ENCODE results near the gene DPH6.
A peak's percentile ranks its signal among the peaks of the same experiment; 100 is the strongest.

The DPH6 gene

DNA sequence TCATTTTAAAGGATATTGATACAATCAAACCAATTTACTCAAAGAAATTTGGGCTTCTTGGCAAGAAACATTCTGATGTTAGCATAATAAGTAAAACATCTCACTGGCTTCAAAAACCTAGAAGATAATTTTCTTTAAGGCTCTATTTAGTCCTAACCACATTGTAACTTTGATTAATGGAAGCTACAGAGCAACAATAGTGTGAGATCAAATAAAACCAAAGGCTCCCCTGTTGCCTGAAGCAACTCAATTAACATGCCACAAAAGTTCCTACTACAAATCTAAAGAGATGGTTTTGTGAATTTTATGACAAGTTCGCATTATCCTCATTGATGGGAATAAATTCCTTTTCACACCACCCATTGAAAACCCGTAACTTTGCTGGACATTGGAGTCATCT lies 5.9 kb downstream of the DPH6 start:
- no peak for DNase-seq

DNA sequence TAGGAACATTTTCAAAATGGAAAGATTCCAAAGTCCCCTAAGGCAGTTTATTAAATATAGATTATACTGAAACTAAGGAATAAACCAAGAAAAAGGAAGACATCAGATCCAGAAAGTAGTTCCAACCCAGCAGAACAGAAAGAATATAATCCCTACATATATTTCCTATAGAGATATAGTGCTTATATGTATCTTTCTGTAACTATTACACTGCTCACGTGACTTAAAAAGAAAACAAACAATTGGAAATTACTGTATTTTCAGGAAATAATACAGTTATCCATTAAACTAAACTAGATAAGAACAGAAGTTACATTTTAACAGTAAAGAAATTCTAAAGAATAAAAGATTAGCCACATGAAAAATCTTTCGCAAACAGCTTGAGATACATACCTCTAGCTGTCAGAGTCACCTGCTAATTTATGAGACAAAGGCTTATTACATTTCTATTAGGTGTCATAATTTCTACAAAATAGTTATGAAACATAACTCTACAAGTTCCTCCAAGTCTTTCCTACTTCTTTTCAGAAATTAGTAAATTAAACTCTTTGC lies 10.5 kb downstream of the DPH6 start:
- no peak for DNase-seq

DNA sequence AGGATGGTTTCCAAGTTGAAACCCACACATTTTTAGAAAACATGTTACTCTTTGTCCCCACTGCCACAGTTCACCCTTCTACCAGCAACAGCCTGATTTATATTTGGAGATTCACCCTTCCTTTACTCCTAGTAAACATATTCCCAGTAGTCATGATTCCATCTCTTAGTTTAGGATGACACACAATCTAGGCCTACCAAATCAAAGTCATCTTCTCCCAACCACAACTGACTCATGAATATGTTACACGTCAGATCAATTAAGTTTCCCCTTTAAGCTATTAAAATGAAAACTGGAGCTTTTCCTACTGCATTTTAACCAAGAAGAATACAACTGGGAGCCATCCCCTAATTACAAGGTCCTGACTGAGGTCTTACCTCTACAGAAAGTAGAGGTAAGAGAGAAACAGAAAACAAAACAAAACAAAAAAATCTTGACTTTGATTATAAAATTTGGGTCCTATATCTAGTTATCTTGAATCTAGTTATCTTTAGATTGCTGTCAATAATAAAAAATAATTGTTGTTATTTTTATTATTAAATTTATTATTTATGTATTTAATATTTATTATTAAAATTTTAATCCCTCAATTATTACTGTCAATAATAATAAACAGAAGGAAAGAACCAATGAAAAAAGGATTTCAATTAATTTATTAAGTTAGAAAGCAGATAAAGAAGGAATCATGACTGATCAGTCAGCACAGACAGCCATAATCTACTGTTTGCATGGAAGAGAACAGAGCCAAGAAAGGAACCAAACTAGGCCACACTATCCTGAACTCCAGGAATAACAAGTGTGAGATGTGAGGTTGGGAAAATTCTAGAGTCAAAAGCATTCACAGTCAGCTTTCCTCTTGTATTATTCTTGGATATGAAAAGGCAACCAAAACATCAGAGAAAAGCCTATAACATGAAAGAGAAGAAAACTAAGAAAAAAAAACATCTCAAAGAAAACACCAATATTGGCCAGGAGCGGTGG lies 12.5 kb downstream of the DPH6 start:
- no peak for DNase-seq

DNA sequence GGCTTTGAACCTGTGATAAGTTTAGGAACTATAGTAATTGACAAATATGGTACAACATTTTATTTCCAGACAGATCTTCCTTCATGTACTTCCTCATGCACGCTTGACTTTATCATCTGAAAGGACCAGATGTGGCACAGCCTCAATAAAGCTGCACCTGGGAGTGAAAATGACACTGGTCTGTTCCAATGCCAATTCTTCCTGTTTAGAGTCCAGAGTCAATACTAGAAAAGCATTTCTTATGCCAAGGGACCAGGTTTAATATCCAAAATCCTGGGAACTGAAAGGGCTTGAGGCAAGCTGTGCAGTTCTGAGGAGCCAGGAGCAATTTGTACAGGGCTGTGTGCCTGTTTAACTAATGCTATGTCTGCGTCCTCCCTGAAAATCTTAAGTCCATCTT lies 15.3 kb downstream of the DPH6 start:
- DNase-seq: no peak

DNA sequence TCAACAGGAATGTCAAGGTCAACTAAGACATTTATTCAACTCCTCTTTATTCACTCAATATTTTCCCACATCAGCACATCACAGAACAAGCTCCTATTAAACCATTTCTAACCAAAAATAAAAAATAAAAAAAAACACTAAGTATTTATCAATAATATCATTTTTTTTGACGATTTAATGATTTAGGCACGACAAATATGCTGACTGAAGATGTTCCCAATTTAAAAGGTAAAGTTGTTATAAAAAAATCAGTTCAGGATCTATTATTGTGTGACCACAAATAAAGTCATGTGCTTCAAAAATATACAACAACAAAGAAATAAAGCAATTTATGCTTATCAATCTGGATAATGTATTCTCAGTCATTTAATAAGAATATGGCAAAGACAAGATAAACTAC lies 16.2 kb downstream of the DPH6 start:
- no peak for DNase-seq

DNA sequence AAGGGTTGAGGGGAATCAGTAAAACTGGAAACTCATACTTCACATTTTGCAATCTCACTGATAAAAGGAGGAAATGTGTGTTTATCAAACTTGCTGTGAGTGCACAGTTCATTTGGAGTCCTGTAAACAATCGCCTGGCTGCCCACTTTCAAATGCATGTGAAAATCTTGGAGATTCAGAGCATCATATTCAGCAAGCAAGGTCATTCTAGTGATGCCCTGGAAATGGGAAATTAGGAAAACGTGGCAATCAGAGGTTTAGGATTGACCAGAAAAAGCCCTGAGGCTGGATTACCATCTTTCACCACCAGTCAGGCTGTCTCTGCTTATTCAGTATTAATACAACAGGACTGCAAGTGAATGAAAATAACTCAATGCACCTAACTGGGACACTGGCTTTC lies 23.9 kb downstream of the DPH6 start:
- no peak for DNase-seq

DNA sequence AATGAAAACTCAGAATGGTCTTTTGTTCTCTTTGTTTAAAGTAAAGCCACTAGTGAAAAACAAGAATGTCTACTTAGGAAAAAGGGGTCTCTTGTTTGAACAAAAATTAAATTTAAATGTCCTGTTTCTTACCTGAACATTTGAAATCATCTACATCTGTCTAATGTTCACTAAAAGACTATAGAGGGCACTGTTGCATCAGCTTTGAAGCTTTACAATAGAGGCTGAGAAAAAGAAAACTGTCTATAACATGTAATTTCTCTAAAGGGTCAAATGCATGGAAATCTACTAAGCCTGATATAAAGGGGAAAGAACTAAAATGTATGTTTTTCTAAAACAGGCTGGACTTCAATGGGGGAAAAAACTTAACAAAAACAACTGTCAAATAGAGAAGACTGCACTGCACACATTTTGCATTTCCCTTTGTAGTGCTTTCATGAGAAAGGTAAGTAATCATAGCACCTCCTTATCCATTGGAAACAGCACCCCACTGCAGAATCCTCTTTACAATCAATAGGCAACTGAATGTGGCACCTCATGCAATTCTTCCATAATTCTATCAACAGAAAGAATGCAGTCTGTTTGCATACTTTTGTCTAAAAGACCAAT lies 26.3 kb downstream of the DPH6 start:
- DNase-seq: peak; percentile 52

DNA sequence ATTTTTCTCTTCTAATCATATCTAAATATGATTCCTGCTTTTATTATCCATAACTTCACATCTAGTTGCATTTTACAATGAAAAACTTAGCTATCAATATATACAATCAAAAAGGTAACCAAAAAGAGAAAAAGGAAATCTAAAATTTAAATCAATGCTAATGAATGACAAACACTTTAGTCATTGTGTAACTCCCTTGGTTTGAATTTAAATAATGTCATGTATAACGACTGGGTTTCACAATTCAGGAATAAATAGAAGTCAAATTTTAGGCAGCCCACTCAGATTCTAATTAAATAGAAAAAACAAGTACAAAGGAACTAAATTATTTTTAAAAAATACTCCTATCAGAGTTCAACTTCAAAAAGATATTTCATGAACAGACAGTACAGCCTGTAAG lies 26.9 kb downstream of the DPH6 start:
- DNase-seq: no peak

DNA sequence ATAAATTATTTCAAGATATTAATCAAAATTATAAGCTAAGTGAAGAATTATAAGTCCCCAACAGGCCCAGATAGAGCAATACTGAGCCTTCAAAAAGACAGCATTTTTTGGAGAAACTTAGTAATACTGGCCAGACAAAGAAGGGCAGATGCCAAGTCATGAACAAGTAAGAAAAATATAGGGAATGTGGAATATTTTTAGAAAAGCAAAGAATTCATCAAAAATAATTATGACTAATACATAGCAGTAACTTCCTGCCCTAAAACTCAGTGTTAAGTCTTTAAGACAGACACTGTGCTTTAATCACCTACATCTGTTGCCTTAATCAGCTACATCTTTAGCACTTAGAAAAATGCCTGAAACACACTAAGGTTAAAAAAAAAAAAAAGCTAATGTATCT lies 31.2 kb downstream of the DPH6 start:
- DNase-seq: no peak

DNA sequence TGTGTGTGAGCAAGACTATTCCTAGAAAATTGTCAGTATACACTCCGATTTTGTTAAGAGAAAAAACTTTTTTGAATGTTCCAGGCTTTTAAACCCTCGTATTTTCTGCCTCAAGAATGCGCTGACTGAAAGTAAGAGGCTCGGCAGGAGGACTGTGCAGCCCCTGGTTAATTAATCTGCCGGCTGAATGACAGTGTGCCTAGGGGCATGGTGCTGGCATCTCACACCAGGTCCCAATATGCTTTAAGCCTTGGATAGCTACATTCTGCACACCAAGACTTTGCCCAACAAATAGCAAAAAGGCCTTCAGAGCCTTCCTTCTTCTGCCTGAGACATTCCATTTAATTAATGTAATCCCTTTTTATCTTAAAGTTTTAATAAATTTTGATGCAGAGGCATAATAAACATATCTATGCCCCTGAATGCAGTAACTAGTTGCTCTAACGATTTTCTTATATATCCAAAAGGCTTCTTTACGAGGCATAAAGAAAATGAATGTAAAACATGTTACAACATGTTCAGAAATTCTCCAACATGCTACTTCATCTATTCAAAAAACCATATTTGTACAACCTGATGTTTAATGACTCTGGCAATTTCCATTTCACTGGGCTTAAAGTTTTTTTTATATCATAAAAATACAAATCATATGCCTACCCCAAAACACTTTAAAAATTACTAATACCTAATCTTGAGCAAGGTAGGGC lies 37.9 kb downstream of the DPH6 start:
- DNase-seq: no peak

DNA sequence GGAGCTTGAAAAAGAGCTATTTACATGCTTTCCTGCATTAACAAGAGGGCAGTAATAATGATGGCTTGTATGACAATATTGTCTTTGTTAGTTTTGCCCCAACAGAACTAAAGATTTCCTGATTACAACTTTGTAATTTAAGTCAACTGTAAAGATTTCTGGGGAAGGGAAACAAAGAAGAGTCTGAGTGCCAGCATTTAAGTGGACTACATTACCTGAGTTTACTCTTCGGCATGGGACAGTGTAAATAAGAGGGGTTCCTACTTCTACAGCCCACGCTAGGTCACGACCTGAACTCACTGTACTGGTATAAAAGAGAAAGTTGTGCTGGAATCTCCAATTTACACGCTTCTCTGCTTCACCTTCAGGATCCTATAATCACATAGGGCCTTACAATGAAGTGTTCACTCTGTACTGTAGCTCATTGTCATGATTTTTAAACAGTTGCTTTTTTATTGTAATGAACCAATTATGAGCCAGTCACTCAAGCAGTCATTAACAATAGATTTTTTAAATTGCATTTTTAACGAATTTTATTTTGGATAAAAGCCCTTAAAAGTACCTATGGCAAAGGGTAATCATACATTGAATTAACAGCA lies 39.6 kb downstream of the DPH6 start:
- DNase-seq: no peak

DNA sequence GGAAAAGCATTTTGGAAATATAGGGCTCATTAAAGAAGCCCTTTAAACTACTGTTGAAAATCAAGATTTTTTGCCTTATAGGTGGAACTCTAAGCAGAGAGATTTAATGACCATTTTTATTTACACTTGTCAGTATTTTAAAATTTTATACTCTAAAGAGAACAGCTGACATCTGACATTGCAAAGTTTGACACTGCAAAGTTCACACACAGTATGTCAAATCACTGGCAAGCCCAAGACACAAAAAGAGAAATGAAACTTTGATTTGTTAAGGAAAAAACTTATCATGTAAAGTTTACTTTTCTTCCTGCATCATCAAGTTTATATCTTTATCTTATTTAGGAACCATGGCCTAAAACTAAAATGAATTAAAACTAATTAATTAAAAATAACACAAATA lies 40.2 kb downstream of the DPH6 start:
- no peak for DNase-seq

DNA sequence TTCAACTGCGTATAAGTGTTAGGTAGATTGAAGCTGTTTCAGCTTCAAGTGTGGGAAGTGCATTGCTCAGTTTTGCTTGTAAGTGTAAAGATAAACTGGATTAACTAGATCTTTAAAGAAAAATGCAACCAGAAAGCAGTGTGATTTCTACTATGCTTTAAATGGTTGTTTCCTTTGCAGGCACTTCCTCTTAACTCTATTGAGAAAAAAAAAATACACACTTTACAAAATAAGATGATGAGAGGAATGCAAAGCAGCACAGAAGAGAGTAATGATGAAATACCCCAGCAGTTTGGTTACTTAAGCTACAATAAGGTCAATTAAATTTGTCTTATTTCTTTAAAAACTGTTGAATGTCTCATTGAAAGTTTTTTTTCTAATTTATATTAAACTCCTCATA lies 40.8 kb downstream of the DPH6 start:
- DNase-seq: no peak

DNA sequence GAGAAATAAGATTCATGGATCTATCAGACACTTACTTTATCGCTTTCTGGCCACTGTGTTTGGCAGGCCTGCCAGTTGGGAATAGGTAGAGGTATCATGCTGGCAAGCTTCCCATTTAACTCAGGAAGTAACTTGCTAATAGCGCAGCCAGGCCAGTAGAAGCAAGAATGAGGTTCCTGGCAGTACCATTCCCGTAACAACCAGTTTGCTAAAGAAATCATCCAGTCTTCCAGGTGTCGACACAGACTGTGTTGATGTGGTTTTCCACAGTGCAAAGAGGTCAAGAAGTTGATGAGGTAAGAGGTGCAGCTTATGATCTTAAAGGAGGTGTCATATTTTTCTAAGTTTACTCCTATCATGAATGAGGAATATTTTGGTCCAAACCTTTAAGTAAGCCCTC lies 46.2 kb downstream of the DPH6 start:
- DNase-seq: no peak

DNA sequence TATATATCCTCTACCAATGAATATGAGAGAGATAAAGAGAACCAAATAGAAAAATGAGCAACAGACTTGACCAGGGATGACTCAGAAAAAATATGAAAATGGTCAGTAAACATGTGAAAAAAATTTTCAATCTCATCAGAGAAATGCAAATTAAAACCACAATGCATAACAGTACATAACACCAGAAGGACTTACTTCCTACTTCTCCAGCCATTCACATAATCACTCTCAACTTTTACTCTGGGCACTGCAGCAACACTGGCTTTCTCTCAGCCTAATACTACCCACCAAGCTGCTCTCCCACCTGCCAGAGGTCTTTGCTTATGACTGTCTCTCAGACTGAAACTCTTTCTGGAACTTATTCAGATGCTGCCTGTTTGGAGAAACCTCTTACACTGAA lies 49.4 kb downstream of the DPH6 start:
- no peak for DNase-seq

DNA sequence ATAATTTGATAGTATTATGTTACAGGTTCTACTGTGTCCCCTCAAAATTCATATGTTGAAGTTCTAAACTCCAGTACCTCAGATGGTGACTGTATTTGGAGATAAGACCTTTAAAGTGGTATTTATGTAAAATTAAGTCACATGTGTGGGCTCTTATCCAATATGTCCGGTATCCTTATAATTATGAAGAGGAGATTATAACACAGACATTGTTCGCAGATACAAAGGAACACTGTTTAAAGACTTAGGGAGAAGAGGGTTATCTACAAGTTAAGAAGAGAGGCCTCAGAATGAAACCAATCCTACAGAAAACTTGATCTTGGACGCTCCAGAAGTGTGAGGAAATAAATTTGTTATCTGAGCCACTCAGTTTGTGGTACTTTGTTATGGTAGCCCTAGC lies 50.9 kb downstream of the DPH6 start:
- no peak for DNase-seq

DNA sequence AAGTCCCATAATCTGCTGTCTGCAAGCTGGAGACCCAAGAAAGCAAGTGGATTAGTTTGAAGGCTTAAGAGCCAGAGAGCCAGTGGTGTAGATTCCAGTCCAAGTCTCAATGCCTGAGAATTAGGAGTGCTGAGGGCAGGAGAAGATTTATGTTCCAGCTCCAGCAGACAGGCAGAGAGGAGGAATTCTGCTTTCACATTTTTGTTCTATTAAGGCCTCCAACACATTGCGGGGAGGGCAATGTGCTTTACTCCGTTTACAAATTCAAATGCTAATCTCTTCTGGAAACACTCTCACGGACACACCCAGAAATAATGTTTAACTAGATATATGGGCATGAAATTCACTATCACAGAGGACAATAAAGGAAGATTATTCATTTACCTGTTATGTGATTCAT lies 54.0 kb downstream of the DPH6 start:
- DNase-seq: no peak

DNA sequence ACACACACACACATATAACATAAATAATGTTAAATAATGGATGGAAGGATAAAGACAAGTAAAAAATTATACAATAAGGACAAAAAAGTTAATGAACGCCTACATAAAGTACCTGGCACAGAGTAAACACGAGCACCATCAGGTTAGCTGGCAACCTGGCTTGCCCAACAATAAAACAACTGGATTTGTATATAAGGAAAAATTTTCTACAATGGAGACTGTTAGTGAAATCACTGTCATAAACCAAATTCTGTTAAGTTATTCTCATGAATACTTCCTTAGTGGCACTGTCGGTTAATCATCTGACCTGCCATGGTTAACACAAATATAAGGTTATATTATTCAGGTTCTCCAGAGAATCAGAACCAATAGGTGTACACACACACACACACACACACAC lies 54.8 kb downstream of the DPH6 start:
- DNase-seq: no peak

DNA sequence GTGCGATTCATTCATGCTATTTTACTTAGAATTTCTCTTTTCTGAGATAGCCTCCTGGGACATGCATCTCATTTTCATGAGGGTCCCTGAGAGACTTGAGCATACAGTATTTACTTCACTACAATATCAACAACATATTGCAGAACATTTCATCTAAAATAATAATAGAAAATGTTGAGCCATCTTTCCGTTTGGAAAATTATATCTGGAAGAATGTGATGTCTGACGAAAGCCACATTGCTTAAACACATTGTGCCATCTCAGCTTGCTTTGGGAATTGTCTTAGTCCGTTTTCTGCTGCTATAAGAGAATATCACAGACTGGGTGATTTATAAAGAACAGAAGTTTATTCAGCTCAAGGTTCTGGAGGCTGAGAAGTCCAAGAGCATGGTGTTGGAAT lies 55.5 kb downstream of the DPH6 start:
- DNase-seq: no peak

DNA sequence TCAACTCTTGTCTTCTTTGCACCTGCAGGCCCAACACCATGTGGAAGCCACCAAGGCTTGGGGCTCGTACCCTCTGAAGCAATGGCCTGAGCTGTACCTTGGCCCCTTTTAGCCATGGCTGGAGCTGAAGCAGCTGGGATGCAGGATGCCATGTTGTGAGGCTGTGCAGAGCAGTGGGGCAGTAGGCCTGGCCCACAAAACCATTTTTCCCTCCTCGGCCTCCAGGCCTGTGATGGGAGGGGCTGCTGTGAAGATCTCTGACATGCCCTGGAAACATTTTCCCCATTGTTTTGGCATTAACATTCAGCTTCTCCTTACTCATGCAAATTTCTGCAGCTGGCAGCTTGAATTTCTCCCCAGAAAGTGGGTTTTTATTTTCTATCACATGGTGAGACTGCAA lies 58.5 kb downstream of the DPH6 start:
- DNase-seq: no peak

DNA sequence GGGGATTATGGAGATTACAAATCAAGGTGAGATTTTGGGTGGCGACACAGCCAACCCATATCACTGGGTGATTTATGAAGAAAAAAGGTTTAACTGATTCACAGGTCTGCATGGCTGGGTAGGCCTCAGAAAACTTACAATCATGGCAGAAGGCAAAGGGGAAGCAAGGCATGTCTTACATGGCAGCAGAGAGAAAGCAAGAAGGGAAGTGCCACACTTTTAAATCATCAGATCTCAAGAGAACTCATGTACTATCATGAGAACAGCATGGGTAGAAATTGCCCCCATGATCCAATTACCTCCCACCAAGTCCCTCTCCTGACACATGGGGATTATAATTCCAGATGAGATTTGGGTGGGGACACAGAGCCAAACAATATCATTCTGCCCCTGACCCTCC lies 59.7 kb downstream of the DPH6 start:
- DNase-seq: no peak

DNA sequence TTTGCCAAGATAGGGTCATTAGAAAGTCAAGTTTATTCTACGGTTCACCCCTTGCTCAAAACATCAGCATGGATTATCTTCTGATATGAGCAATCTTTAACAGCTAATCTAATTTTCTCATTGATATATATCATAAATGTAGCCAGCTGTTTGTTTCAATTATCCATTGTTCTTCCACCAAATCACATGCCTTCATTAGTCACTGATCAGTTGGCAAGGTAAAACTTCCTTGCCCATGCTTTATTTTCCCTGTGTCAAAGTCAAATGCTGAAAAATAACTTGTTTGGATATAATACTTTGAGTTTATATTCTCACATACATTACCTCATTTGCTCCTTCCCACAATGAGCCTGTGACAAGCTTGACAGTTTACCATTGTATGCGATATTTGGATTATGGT lies 60.6 kb downstream of the DPH6 start:
- DNase-seq: no peak

DNA sequence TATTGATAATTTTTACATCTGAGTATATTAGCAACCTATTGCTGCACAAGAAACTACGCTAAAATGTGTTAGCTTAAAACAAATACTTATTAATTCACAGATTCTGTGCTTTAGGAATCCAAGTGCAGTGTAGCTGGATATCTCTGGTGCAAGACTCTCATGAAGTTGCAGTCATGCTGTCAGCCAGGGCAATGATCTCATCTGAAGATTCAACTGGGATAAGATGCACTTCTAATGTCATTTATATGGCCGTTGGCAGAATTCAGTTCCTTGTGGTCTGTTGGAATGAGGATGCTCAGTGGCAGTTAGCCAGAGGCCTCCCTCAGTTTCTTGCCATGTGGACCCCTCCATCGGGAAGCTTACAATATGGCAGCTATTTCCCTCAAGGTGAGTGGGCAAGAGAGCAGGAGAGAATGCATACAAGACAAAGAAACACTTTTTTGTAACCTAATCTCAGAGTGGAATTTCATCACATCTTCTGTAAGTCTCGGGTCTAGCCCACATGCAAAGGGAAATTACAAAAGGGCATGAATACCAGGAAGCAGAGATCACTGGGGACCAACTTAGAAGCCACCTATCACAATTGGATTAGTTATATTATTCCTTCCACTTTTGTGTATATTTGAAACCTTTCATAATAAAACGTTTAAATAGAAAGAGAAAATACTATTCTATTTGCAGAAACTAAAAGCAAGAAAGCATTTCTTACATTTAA lies 61.6 kb downstream of the DPH6 start:
- no peak for DNase-seq

All from CD4-positive, alpha-beta T cell treated with Interleukin-17A for 1 hour (primary cell).